ENCODE measurements around the gene MGMT.

The MGMT gene

DNA sequence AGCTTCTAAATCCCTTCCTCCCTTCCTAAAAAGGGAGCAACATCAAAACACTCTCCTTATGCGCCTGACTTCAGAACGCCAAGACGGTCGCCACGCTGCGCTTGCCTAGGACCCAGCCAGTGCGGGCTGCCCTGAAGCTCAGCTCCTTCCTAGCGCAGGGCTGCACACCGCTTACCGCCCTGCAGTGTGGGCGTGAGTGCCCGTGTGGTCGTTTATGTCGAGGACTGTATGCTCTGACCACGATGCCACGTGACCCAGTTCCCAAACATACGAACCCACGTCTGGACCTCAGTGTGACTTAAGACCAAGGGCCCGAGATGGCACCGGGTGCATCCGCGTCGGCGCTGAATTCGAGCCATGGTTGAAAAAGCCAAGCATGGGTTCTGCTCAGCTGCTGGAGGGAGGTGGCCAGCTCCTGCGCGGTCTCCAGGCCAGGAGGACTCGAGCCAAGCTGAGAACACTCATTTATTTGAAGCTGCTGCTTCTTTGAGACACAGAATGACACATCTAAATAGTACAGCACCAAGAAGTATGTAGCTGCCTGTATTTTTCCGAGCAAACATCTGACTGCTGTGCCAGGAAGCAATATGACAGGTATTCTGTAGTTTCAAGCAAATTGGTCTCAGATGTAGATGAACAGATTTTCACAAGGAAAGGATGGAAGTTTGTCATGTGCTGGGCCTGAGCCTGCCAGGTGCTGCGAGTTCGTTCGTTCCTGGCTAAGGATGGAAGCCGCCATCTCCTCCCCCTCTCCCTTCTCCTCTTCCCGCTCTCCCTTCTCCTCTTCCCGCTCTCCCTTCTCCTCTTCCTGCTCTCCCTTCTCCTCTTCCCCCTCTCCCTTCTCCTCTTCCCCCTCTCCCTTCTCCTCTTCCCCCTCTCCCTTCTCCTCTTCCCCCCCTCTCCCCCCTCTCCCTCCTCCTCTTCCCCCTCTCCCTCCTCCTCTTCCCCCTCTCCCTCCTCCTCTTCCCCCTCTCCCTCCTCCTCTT, 312.4 kb downstream of the MGMT start:
- no peak for DNase-seq

DNA sequence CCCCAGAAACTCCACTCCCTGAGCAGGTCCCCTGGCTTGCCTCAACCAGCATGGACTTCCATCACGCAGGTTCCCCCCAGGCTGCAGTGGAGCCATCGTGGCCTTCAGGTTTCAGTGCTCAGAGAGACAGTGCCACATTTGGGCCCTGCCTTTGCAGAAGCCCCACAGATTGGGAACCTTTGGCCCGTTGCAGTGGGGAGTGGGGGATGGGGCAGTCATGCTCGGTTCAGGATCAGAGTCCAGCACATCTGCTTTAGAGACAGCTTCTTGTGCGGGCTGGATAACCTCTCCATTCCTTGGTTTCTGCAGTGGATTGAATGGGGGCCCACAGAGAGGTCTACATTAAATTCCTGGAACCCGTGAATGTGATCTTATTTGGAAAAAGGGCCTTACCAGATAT, 313.2 kb downstream of the MGMT start:
- DNase-seq: no peak

DNA sequence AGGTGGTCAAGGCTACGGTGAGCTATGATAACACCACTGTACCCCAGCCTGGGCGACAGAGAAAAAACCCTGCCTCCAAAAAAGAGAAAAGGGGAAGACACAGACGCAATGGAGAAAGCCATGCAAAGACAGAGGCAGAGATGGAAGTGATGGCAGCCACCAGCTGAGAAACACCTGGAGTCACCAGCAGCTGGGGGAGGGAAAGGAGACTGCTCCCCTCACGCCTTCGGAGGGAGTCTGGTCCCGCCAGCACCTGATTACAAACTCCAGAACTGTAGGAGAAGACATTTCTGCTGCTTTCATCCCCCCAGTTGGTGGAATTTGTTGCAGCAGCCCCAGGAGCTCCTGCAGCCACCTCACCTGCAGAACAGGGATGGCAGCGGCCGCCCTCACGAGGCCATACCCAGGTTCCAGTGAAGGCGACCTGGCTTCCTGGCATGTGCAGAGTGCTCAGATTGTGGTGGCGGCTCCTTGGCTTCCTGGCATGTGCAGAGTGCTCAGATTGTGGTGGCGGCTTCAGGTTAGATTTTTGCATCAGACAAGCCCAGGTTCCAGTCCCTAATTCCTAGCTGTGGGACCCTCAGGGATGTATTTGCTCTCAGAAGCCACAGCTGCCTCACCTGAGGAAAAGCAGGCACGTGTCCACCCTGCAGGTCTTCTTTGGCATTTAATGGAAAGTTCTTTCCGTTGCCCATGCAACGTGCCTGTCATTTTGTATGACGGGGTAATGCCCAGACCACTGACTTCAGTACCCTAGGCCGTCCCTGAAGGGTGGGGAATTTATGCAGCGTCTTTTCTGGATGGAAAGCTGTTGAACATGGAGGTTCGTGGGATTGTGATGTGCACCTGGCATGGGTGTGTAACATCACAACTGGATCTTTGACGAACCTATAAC, 314.1 kb downstream of the MGMT start:
- no peak for DNase-seq

DNA sequence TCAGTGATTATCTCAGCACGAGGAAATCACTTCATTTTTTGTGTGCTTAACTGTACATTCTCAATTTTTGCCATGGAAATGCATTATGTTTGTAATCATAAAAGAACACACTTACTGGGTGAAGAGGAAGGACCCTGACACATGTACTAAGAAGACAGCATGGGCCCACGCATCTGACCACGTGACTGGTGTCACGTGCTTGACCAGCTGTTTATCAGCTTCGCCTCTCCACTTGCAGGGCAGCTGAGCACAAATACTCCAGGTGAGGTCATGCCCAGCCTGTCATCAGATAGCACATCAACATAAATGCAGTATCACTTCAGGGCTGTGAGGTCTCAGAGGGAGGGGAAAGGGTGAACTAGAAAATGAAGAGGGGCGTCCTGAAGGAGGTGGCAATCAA, 317.2 kb downstream of the MGMT start:
- DNase-seq: no peak

DNA sequence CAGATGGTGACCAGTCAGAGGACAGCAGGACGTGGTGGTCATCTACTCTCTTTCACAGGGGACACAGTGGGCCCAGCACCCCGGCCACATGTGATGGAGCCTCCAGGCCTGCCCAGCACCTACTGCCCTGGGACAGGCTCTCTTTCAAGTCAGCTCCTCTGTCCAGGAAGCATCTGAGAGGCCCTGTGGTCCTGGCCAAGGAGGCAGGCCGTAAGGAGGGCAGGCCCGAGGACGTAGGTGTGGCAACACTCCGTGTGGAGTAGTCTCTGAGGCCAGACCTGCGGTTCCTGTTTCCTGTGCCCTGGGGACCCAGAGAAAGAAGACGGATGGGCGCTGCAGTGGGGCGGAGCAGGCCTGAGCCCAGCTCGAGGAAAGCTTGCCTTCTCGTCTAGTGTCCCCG, 317.9 kb downstream of the MGMT start:
- DNase-seq: no peak

DNA sequence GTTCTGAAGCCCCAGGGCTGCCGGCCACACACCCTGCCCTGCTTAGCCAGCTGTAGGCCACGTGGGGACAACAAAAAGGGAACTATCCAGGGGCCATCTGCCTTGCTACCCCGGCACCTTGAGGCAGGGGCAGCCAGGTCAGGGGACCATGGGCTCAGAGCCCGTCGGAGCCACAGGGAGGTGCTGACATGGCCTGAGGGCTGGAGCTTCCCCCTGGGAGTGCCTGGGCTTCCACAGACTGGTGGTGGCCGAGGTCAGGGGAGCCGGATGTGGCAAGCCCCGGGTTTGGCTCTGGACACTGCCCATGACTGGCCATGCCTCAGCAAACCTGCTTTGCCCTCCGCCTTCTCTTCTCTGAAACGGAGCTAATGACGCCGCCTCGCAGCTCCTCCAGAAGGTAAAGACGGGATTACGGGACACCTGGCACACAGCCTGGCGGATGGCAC, 318.5 kb downstream of the MGMT start:
- DNase-seq: no peak

DNA sequence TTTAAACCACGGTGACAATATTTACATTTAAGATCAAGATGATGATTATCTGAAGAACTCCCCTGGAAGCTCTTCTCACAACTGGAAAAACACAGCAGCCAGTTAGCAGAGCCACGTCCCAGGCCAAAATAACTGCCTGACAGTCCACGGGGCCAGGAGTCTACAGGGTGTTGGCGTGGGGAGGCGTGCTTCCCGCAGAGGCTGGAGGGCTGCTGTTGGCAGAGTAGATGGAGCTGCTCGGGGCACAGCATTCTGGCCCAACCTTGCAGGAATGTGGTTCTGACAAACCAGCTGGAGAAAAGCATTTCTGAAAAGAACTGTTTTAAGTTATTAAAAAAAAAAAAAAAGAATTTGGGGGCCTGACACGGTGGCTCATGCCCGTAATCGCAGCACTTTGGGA, 319.2 kb downstream of the MGMT start:
- no peak for DNase-seq

DNA sequence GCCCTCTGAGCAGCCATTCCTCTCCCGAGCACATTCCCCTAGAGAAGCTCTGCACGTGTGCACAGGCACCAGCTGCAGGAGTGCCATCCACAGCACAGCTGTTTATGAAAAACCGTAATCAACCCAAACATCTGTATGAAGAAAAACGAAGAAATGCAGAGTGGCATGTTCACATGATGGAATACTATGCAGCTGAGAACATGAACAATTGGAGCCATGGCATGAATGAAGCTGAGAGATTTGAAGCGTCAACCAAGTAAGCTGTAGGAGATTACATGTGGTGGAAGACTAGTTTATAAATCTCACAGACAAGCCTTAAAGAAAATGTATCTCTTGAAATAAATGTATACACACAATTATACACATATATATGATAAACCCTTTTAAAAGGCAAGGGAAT, 320.5 kb downstream of the MGMT start:
- DNase-seq: no peak

DNA sequence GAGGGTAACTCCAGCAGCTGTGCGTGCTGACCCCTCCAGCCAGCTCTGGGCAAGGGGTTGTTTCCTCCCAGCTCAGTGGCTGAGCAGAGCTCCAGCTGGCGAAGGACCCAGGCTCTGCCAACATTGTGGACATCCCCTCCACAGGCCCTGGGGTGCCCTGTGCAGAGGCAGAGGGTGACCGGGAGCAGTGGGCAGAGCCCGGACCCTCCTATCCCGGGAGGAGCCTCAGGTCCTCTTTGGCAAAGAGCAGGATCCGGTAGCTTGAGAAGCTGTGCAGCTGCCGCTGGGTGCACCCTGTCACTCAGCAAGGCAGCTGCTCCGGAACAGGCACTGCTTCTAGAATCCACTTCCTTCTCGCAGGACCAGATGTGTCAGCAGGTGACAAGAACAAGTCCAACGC, 321.2 kb downstream of the MGMT start:
- no peak for DNase-seq

DNA sequence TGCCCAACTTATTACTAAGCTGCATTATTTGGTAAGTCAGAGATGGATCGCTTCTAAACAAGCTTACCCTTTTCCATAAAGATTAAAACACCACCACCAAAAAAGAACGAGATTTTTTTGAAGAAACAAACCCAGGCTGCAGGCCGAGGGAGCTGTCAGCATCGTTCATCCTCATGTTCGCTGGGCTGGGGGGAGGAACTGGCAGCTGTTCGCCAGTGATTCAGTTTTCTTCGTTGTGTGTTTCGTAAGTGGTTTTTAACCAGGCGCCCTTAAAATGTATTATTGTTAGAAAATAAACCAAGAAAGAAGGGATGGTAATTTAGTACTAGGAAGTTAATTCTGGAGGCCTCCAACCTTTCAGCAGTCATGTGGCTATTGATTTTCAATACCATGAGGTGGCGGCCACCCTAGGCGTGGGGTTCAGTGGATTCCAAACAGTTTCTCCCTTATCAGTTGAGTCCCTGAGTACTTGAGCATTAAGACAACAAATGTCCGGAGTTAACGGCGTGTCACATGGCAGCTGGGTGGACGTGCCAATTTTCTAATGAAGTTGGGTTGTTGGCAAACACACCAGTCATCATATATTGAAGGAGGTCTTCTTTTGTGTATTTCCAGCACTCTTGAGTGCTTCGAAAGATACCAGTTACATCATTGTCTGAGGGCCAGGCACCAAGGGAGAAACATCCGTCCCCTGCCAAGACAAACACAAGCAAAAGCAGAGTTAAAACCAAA, 323.8 kb downstream of the MGMT start:
- no peak for DNase-seq

DNA sequence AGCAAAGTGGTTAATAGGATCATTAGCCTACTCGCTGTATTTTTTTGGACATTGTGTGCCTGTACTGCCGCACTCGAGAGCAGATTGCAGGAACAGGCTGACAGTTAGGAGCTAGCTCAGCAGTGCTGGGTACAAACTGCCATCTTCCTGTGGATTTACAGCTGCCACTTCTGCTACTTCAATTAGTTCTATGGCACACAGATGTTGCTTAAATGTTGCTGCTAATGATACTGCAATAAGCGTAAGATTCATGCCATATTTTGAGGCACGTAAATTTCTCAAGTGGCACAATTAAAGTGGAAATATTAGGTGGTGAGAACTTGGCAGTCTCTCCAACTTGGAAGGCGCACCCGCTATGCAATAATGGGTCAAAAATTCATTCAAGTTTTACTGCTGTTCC, 325.1 kb downstream of the MGMT start:
- DNase-seq: no peak

DNA sequence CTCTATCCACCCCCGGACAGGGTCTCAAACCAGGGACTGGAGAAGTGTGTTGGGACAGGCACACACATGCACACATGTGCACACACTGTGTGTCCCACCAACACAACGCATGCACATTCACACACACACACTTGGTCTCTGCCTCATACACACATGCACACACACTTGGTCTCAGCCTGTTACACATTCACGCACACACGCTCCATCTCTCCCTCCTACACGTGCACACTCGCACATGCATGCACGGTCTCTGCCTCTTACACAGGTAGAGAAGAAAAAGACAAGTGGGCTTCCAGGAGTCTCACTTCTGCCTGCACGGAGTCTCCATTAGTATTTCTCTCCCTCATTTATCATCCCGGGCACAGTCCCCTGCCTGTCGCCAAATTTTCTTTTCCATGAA, 325.8 kb downstream of the MGMT start:
- no peak for DNase-seq

DNA sequence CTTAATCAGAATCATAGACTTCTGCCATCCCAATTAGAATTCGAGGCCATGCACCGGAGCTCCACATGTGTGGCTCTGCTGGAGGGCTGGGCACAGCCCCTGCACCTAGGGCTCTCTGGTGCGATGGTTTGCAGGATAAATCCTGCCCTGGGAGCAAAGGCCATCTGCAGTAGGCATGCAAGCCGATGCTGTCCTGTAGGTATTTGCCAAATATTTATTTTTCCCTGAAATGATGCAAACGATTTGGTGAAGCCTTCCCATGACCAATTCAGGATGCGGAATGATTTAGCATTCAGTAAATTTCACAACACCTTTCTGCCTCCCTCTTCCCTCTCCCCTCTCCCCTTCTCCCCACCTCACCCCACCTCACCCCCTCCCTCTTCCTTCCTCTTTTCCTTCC, 326.4 kb downstream of the MGMT start:
- no peak for DNase-seq

DNA sequence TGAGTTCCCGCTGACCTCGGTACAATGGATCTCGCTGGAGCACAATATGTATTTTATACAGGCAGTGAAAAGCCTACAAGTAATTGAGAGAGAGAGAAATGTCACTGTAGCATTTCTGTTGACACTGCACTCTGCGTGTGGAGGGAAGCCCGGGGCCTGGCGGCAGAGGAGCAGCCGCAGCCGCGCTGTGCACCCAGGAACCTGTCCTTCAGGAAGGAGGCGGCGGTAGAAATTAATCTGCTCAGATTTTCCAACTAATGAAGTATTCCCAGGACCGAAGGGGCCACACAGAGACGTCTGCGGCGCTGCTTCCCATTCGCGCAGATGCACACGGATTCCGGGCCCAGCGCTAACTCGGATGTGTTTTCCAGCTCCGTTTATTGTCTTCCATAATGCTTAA, 327.0 kb downstream of the MGMT start:
- DNase-seq: no peak

DNA sequence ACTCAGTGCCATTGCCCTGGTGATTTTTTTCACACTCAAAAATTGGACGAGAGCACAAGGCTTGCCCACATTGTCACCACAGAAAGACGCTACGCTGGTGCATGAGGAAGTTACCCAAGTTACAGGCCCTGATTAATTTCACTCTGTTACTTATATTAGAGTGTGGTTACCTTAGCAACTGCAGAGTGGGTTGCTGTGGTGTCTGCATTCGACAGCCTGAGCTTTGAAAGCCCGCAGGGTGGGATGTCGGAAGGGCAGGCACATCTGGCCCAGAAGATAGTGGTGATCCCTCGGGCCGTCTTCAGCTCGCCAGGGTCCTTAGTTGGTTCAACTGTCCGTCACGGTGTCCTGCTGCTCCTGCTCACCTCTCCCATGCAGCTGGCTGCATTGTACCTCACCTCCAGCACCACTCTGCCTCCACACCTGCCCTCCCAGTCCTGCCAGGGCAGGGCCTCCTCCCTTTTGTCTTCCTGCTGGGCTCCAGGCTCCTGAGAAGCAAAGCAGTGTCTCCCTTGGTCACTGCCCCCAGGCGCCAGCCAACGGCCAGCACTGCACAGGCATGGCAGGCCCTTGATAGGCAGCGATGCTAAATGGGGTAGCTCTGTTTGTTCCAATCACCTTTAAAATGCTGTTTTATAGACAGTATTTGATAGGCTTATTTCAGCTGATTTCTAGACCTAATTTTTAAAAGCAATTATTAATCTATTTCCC, 329.8 kb downstream of the MGMT start:
- no peak for DNase-seq

DNA sequence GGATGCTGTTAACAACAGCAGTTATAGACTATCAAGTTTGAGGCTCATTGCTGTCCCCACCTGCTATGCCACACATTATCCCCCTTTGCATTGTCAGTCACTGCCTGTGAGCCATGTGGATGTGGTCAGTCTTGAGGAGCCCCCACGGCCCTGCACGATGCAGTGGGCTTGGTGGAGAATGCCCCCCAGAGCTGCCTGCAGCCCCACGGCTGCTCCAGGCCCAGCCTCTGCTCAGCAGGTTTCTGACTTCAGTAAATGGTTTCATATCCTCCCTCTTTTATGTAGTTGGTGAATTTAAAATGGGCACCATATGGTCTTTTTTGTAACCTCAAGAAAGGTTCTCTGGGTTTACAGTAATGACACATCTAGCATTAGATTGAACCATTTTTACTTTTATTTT, 332.9 kb downstream of the MGMT start:
- DNase-seq: no peak

DNA sequence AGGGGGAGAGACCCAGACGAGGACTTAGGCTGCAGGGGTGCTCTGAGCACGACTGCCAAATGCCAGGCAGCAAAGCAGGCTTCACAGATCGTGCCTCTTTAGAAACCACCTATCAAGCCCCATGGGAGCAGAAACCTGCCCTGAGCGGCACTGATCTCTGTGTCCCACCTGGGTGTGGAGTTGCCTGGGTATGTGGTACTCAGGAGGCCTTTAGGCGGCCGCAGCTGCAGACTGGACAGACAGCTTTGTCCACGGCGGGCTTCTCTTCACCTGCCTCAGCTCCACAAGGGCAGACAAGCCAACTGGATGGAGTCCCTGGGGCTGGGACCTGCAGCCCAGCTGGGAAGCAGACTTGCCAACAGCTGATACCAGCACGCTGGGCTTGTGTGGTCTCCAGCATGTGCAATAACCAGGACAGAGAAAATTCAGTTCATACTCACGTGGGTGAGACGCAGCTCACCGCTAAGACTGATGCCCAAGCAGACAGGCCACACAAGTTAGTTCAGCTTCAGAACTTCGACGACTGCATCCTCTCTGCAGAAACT, 333.8 kb downstream of the MGMT start:
- no peak for DNase-seq

DNA sequence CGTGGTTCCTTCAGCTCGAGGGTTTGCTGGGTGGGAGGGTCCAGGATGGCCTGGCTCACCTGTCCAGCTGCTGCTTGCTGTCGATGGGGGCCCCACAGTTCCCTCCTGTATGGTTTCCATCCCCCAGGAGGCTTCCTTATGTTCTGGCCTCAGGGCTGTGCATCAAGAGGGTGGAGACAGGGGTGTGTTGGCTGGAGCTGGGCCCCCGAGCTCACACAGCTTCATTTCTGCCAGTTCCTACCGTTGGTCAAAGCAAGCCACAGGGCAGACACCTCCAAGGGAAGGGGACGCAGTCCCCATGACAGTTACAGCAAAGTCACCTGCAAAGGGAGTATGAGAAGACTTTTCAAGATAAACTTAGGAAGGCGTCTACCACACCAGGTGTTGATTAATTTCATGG, 340.2 kb downstream of the MGMT start:
- no peak for DNase-seq

DNA sequence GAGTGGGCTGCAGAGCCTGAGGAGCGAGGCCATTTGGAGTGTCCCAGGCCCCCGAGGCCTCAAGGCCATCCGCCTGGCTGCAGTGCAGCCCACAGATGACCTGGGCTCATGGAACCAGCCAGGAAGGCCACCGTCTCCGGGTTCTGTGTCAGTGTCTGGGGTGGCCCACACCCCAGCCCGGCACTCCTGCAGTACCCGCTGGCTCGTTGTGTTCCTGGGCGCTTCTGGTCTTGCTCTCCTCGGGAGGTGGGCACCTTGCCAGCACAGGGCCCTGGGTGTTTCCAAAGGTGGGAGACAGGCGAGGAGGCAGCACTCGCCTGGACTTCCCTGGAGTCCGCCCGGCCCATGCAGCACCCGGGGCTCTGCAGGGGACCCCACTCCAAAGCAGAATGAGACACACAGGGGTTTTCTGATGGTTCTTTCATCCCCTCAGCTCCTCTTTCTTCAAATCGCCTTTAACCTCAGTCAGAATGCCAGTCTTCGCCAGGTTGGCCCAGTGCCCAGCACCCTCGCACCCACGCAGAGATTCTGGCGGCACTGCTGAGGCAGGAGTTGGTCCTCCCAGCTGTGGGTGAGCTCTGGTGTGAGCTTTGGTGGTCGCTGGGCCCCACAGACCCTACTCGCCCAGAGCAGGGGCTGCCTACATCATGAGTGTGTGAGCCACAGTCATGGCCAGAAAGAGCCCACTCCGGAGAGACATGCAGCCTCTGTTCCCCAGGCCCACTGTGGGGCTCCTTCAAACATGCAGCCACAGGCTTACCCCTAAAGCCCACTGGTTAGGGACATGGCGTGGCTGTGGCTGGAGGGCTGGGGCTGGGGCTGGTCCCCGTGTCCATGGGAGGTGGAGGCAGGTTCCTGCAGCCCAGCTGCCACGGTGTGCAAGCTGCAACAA, 341.3 kb downstream of the MGMT start:
- DNase-seq: no peak

DNA sequence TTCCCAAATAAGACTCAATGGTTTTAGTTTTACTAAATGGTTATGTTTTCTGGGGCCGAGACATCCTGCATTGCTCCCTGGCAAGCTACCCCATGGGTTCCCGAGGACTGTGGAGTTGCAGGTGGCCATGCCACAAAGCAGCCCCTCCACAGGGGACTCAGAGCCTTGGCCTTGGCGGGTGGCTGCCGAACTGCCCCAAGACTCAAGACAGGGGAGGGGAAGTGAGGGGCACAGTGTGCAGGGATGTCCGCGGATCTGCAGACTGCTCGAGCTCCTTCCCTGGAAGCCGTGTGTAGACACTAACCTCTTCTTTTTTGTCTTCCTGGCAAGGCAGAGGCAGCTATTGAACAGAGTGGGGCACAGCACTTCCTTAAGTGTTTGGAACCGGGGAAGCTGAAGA, 342.4 kb downstream of the MGMT start:
- no peak for DNase-seq

DNA sequence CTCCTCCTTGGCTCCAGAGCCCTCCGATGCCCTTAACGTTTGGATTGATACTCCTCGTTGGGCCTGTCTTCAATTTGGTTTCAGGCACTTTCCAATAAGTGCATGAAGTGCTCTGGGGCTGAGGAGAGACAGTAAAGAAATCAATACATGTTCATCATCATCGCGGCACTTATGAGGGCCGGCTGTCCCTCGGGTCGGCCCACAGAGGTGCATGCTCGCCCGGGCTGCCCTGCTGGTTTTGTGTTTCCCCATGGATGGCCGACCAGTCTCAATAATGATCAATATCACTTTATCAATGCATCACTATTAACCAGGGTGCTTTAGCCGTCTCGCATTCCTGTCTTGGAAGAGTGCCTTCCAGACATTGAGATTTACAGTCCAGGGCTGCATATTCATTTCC, 342.8 kb downstream of the MGMT start:
- DNase-seq: no peak
